HepG2 (cell line): ENCODE measurements around the gene BMP6. TPM values are rescaled to one million over a fixed set of nuclear protein-coding genes. Genes with fewer than 3 reads are reported as not detected.

Experiments
- ATAC-seq: fragments of 200-7000 bp; cut with Tn5 transposase; 3 replicates; pipeline ENCODE4 v1.9.1; 2020; ENCODE audit warnings: mild to moderate bottlenecking, moderate library complexity
- BruUV-seq: library from RNA; stranded (reverse); fragments of 400-500 nt; replicated peaks from 2 replicates; lab custom pipeline; 2021; lab: Mats Ljungman, UMichigan
- CTCF ChIA-PET: fragments of 300-600 bp; formaldehyde crosslinking; extraction: SDS; loops from one replicate; lab custom pipeline; 2021; ENCODE audit warnings: low total read pairs, inconsistent platforms, low intra/inter-chr PET ratio; lab: Yijun Ruan, JAX
- POLR2A ChIA-PET: fragments of 350-600 bp; sonication (Branson Sonifier 250); formaldehyde crosslinking; loops from one replicate; lab custom pipeline; 2020; ENCODE audit warnings: antibody characterized with exemption, inconsistent platforms; lab: Yijun Ruan, JAX
- DNase-seq: peaks from one replicate; pipeline ENCODE4 v3.0.0-alpha.2; 2015; ENCODE audit warnings: low spot score
- FAIRE-seq: peaks from 3 replicates; lab custom pipeline; 2011; peaks lifted over from hg19 to GRCh38; lab: Jason Lieb, UNC
- H2AFZ ChIP-seq: one replicate; pipeline ENCODE4 v1.6.1; 2011; ENCODE audit warnings: low read length, inconsistent platforms
- H3K27ac ChIP-seq: fragments of 300-600 bp; 3 replicates; pipeline ENCODE4 v1.8.0; 2011; ENCODE audit warnings: mixed run types, mild to moderate bottlenecking, mixed read lengths, low read length, inconsistent platforms; ENCODE audit not compliant: insufficient read depth; ENCODE audit errors: extremely low read length
- H3K27me3 ChIP-seq, 2 experiments: fragments of 200-600 bp in 1 of 2; 2 replicates in 1 of 2; 3 replicates in 1 of 2; pipeline versions ENCODE4 v1.6.0 to v1.8.0; 2011; ENCODE audit warnings: low read length in 2 of 2, mild to moderate bottlenecking in 2 of 2, moderate library complexity in 2 of 2, inconsistent platforms in 1 of 2; ENCODE audit not compliant: insufficient read depth in 2 of 2, control insufficient read depth in 1 of 2
- H3K36me3 ChIP-seq, 2 experiments: fragments of 200-600 bp in 1 of 2; replicated peaks in 1 of 2; 2 replicates in 1 of 2; 3 replicates in 1 of 2; pipeline versions ENCODE4 v1.5.1 to v1.8.0; 2011; ENCODE audit warnings: low read length in 2 of 2, inconsistent platforms in 1 of 2; ENCODE audit not compliant: insufficient read depth in 2 of 2, control insufficient read depth in 1 of 2
- H3K4me1 ChIP-seq: 2 replicates; pipeline ENCODE4 v1.5.1; 2012; ENCODE audit warnings: low read length, inconsistent platforms; ENCODE audit not compliant: insufficient read depth
- H3K4me2 ChIP-seq: 2 replicates; pipeline ENCODE4 v1.6.0; 2011; ENCODE audit warnings: low read depth, low read length, inconsistent platforms
- H3K4me3 ChIP-seq, 3 experiments: fragments of 200-600 bp in 1 of 3; sonication (generic), shearing (Covaris generic) in 1 of 3; replicated peaks in 1 of 3; 2 replicates each; pipeline ENCODE4 v1.5.1; 2011 to 2016; ENCODE audit warnings: low read length in 3 of 3, inconsistent platforms in 2 of 3, low read depth in 2 of 3, mild to moderate bottlenecking in 2 of 3, control low read depth in 1 of 3, mixed read lengths in 1 of 3; ENCODE audit not compliant: insufficient read depth in 1 of 3
- H3K79me2 ChIP-seq: one replicate; pipeline ENCODE4 v1.6.1; 2011; ENCODE audit warnings: low read length, inconsistent platforms; ENCODE audit not compliant: insufficient read depth
- H3K9ac ChIP-seq: 2 replicates; pipeline ENCODE4 v1.6.0; 2011; ENCODE audit warnings: mild to moderate bottlenecking, low read depth, low read length, inconsistent platforms; ENCODE audit not compliant: insufficient read depth
- H3K9me3 ChIP-seq: 2 replicates; pipeline ENCODE4 v1.5.1; 2012; ENCODE audit warnings: mild to moderate bottlenecking, low read length
- H4K20me1 ChIP-seq: 2 replicates; pipeline ENCODE4 v1.6.0; 2011; ENCODE audit warnings: inconsistent platforms, mild to moderate bottlenecking, low read length, moderate library complexity; ENCODE audit not compliant: insufficient read depth
- MAFF ChIP-seq: IDR thresholded peaks from 2 replicates; pipeline ENCODE4 v1.6.1; 2011; ENCODE audit warnings: low read depth, low read length, improper control_type of control experiment
- MAFK ChIP-seq, 2 experiments: IDR thresholded peaks in 1 of 2; conservative IDR thresholded peaks in 1 of 2; 2 replicates each; pipeline ENCODE4 v1.6.1; 2011; ENCODE audit warnings: improper control_type of control experiment in 2 of 2, low read length in 2 of 2
- MIXL1 ChIP-seq: IDR thresholded peaks from 2 replicates; pipeline ENCODE4 v1.6.1; 2016
- NFE2L2 ChIP-seq: fragments of 150-350 bp; IDR thresholded peaks from 2 replicates; pipeline ENCODE4 v1.6.1; 2014; ENCODE audit warnings: low read length
- ZNF367 ChIP-seq: sonication (generic); formaldehyde crosslinking; IDR thresholded peaks from 2 replicates; pipeline ENCODE4 v1.4.0; 2020; ENCODE audit warnings: missing genetic modification reagents, borderline replicate concordance
- WGBS: methylation state at CpG from one replicate; pipeline ENCODE4 v1.1.6; 2017; ENCODE audit warnings: low lambda C conversion rate; 5-methylcytosine and 5-hydroxymethylcytosine counted together
- in situ Hi-C: cut with HindIII; loops from 2 replicates; pipeline ENCODE4 v1.10.0; 2017; ENCODE audit warnings: low pct_unique_long_range_greater_than_20kb; ENCODE audit not compliant: extremely low pct_ligation_motif_present
- intact Hi-C: fragments of 100-400 bp; cut with micrococcal nuclease; formaldehyde crosslinking; loops from one replicate; pipeline ENCODE4 v1.10.0; 2022; ENCODE audit not compliant: unreplicated experiment
- polyA plus RNA-seq, 8 experiments: library from polyadenylated mRNA; depleted of rRNA in 3 of 8; stranded (reverse) in 7 of 8; unstranded in 1 of 8; fragments of >200 nt; fragmentation: Illumina TruSeq in 4 of 8; extraction: Trizol in 4 of 8; gene quantifications; 2 replicates each; pipeline versions ENCODE4 v1.2.1 to v1.2.3, GENCODE V29; 2011 to 2016; ENCODE audit warnings: low read depth in 4 of 8, missing spikeins in 1 of 8, mixed read lengths in 1 of 8; ENCODE audit not compliant: insufficient read depth in 1 of 8
- total RNA-seq, 5 experiments: library from RNA; depleted of rRNA; stranded (reverse); fragments of >200 nt; fragmentation: Illumina TruSeq; extraction: Trizol; gene quantifications; 2 replicates each; pipeline ENCODE4 v1.2.3, GENCODE V29; 2016; ENCODE audit warnings: low read depth in 1 of 5

The BMP6 gene
- total and polyA plus RNA-seq, 2 of the 13 experiments (the other 11 are each of a cell fraction or from before 2014, with no cell fraction given) = 0.09 to 0.18 TPM

DNA sequence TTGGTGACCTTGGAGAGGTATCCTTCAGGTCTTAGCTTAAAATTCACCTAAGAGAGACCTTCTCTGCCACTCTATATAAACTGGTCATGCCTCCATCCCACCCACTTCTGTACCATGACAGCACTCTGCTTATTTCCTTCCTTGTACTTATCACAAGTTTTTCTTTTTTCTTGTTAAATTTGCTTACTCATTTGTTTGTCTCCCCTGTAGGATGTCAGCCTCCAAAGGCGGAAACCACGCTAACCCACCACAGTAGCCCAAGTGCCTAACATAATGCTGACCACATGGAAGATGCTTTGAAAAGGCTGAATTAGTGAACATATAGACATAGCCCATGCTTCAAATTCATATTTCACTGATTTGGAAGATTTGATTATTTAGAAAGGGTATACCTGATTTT is 5.4 kb downstream of the BMP6 start:
- no peak overlapping the region for H3K4me2 ChIP-seq
- no peak overlapping the region for H3K9ac ChIP-seq
- intact Hi-C loops (no loop called here), in situ Hi-C loops (no loop called here)
- ChIA-PET CTCF (no interaction called here), POLR2A (no interaction called here)
- H3K4me1 ChIP-seq = peaks cover 39% of the 10 kb centered on the region
- H3K79me2 ChIP-seq = no peaks in the 10 kb centered on the region
- H3K27ac ChIP-seq = no peak overlapping the region
- WGBS = 59% methylated on average over 2 of the region's 2 CpGs
- no peak overlapping the region for H3K4me3 ChIP-seq
- H3K36me3 ChIP-seq = no peaks in the 10 kb centered on the region
- no peak for ATAC-seq
- no peak overlapping the region for H2AFZ ChIP-seq
- H3K27me3 ChIP-seq = peaks cover 23 to 91% of the 10 kb centered on the region in 2 experiments; a peak in 4 of 5 replicates
- FAIRE-seq = no peak
- H3K9me3 ChIP-seq = no peaks in the 10 kb centered on the region
- DNase-seq = no peak
- TF ChIP-seq MAFF (peak; percentile 14; the same call in 1 of the 2 replicates), ZNF367 (no peak)
- no peaks in the 10 kb centered on the region for H4K20me1 ChIP-seq
- no TSS peak for BruUV-seq

DNA sequence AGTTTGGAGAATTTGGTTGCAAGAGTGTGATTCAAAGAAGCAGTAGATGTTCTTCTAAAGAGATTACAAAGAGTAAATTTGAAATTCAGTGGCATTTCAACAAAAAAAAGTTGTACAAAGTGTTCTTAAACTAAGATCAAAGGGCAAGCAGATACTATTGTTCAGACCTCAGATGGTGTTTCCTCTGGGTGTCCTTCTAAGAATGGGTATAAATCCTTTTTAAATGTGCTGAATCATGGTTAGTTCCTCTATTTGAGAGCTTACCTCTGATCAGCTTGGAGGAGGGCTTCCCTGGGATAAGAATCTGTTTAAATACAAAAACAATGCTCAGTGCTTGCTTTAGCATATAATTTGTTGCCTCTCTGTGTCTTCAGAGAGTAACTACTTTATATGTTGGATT is 6.3 kb downstream of the BMP6 start:
- Histone ChIP-seq H3K27me3 (peaks cover 19 to 86% of the 10 kb centered on the region in 2 experiments; a peak in 4 of 5 replicates), H3K27ac (no peak overlapping the region), H3K4me1 (peaks cover 33% of the 10 kb centered on the region), H3K4me3 (no peak overlapping the region), H4K20me1 (no peaks in the 10 kb centered on the region), H3K9me3 (no peaks in the 10 kb centered on the region), H3K36me3 (no peaks in the 10 kb centered on the region), H2AFZ (no peak overlapping the region), H3K79me2 (no peaks in the 10 kb centered on the region), H3K9ac (no peak overlapping the region), H3K4me2 (no peak overlapping the region)
- in situ Hi-C loops (no loop called here), intact Hi-C loops (no loop called here)
- 0 out of 4 replicates have a peak, but pooled peaks of 1 of the 2 experiments have one; percentile 11 for TF ChIP-seq MAFK (conservative IDR thresholded peaks at IDR 0.05 in 1 of 2, IDR thresholded peaks at IDR 0.05 in 1 of 2; ENCODE audit: low read length in 2 of 2)
- peak; percentile 75 for TF ChIP-seq NFE2L2
- no peak for TF ChIP-seq MIXL1 (CRISPR knock-in tag)
- POLR2A ChIA-PET = no interaction called here
- DNase-seq (no peak), ATAC-seq (no peak), FAIRE-seq (no peak)
- CTCF ChIA-PET = no interaction called here
- no TSS peak for BruUV-seq
